Activated naive CD8-positive, alpha-beta T cell treated with anti-CD3 and anti-CD28 coated beads, Interleukin-2, amount 50 U/mL, for 16 hours (primary cell): ENCODE results near the gene EDNRA.
"Not testable (repeated sequence)": the region's sequence is repeated elsewhere in the genome, so short reads cannot be mapped to it uniquely, and the experiment has no call there.

ENCODE experiments used
- DNase-seq: peaks from one replicate; pipeline ENCODE4 v3.0.0-alpha.2; 2020; ENCODE audit warnings: low read depth, low spot score

The EDNRA gene

GRCh38 chr4:147480891-147481576 lies at the start of gene EDNRA:
Gene EDNRA (plus strand): TSS chr4:147481097. CDS start chr4:147485682, 4,585 bp downstream.
- DNase-seq, result no peak

- DNase-seq, result not testable (repeated sequence)
Measured at GRCh38 chr4:147434370-147434769, 46.5 kb upstream of the EDNRA start.

- DNase-seq, result no peak
Measured at GRCh38 chr4:147440442-147440841, 40.5 kb upstream of the EDNRA start.

GRCh38 chr4:147447786-147448185 lies 33.1 kb upstream of the EDNRA start:
- no peak for DNase-seq

GRCh38 chr4:147453561-147454141 lies 27.2 kb upstream of the EDNRA start:
- DNase-seq, result no peak

GRCh38 chr4:147456706-147457105 lies 24.2 kb upstream of the EDNRA start:
- DNase-seq, result no peak

- DNase-seq, result no peak
Measured at GRCh38 chr4:147461161-147461560, 19.7 kb upstream of the EDNRA start.

- no peak for DNase-seq
Measured at GRCh38 chr4:147463065-147463464, 17.8 kb upstream of the EDNRA start.

GRCh38 chr4:147465461-147465860 lies 15.4 kb upstream of the EDNRA start:
- no peak for DNase-seq

- no peak for DNase-seq
Measured at GRCh38 chr4:147477439-147477838, 3.5 kb upstream of the EDNRA start.

GRCh38 chr4:147479376-147479775 lies 1.5 kb upstream of the EDNRA start:
- DNase-seq, result no peak

- no peak for DNase-seq
Measured at GRCh38 chr4:147479786-147480185, 1.1 kb upstream of the EDNRA start.

GRCh38 chr4:147480502-147480890 lies 401 bp upstream of the EDNRA start:
- no peak for DNase-seq

GRCh38 chr4:147481577-147482109 lies 746 bp downstream of the EDNRA start:
- no peak for DNase-seq

- DNase-seq, result no peak
Measured at GRCh38 chr4:147482281-147482680, 1.4 kb downstream of the EDNRA start.

- DNase-seq, result no peak
Measured at GRCh38 chr4:147485167-147485566, 4.3 kb downstream of the EDNRA start.

- no peak for DNase-seq
Measured at GRCh38 chr4:147487616-147488015, 6.7 kb downstream of the EDNRA start.

- DNase-seq, result no peak
Measured at GRCh38 chr4:147488556-147488955, 7.7 kb downstream of the EDNRA start.

- no peak for DNase-seq
Measured at GRCh38 chr4:147491086-147491485, 10.2 kb downstream of the EDNRA start.

GRCh38 chr4:147492306-147492705 lies 11.4 kb downstream of the EDNRA start:
- DNase-seq, result no peak

GRCh38 chr4:147492761-147493160 lies 11.9 kb downstream of the EDNRA start:
- no peak for DNase-seq

- DNase-seq, result no peak
Measured at GRCh38 chr4:147493307-147493706, 12.4 kb downstream of the EDNRA start.

- DNase-seq, result no peak
Measured at GRCh38 chr4:147494301-147494700, 13.4 kb downstream of the EDNRA start.
